ENCODE results near the gene SMIM41.

- TF ChIP-seq CTCF (IDR thresholded peaks at IDR 0.05; ENCODE audit: low read depth, low read length, poor library complexity, severe bottlenecking): no peak
- TF ChIP-seq EZH2phosphoT487 (IDR thresholded peaks at IDR 0.05; ENCODE audit: borderline replicate concordance, low read length): no peak
Observed at GRCh38 chr12:52078276-52078675, 1.2 kb upstream of the SMIM41 start.

Measured in DOHH2 (cell line).